IMR-90 (cell line): Measurements from ENCODE around the gene PSMD12. TPM values are rescaled to one million over a fixed set of nuclear protein-coding genes. Genes with fewer than 3 reads are reported as not detected.

Experiments used
- ATAC-seq: fragments of 200-7000 bp; cut with Tn5 transposase; 2 replicates; pipeline ENCODE4 v1.9.1; 2020; ENCODE audit warnings: low read depth, mild to moderate bottlenecking, moderate library complexity
- BruUV-seq: library from RNA; stranded (reverse); fragments of 400-500 nt; replicated peaks from 2 replicates; lab custom pipeline; 2021; lab: Mats Ljungman, UMichigan
- CTCF ChIA-PET: fragments of 300-600 bp; formaldehyde crosslinking; extraction: SDS; loops from one replicate; lab custom pipeline; 2021; ENCODE audit warnings: antibody characterized with exemption; lab: Yijun Ruan, JAX
- POLR2A ChIA-PET: fragments of 300-600 bp; sonication (Branson Sonifier 250); formaldehyde crosslinking; loops from one replicate; lab custom pipeline; 2022; ENCODE audit warnings: antibody characterized with exemption; ENCODE audit not compliant: unreplicated experiment; lab: Charles Lee
- DNase-seq: peaks from one replicate; pipeline ENCODE4 v3.0.0; 2013
- H2AFZ ChIP-seq: replicated peaks from 2 replicates; pipeline ENCODE3; 2013; ENCODE audit warnings: low read length, mild to moderate bottlenecking; ENCODE audit not compliant: poor library complexity
- H2AK5ac ChIP-seq: 2 replicates; pipeline ENCODE4 v1.6.1; 2013; ENCODE audit warnings: low read depth, low read length, inconsistent platforms
- H2AK9ac ChIP-seq: replicated peaks from 2 replicates; pipeline ENCODE3; 2013; ENCODE audit warnings: mild to moderate bottlenecking, low read depth, low read length, moderate library complexity; ENCODE audit not compliant: poor library complexity
- H2BK120ac ChIP-seq: 2 replicates; pipeline ENCODE4 v1.6.1; 2013; ENCODE audit warnings: low read depth, low read length, inconsistent platforms
- H2BK15ac ChIP-seq: 3 replicates; pipeline ENCODE4 v1.6.1; 2013; ENCODE audit warnings: low read depth, low read length, inconsistent platforms
- H2BK20ac ChIP-seq: 2 replicates; pipeline ENCODE4 v1.6.1; 2013; ENCODE audit warnings: low read depth, mild to moderate bottlenecking, inconsistent platforms, low read length, moderate library complexity
- H2BK5ac ChIP-seq: 2 replicates; pipeline ENCODE4 v1.6.1; 2013; ENCODE audit warnings: mild to moderate bottlenecking, low read depth, low read length, inconsistent platforms; ENCODE audit not compliant: poor library complexity, severe bottlenecking
- H3K14ac ChIP-seq: replicated peaks from 2 replicates; pipeline ENCODE4 v1.6.1; 2013; ENCODE audit warnings: low read depth, low read length, inconsistent platforms
- H3K18ac ChIP-seq: 2 replicates; pipeline ENCODE4 v1.6.1; 2013; ENCODE audit warnings: low read depth, low read length, control low read depth
- H3K23ac ChIP-seq: 2 replicates; pipeline ENCODE4 v1.6.1; 2013; ENCODE audit warnings: low read depth, low read length, inconsistent platforms
- H3K27ac ChIP-seq: 2 replicates; pipeline ENCODE4 v1.5.1; 2013; ENCODE audit warnings: mild to moderate bottlenecking, control low read depth, low read length; ENCODE audit not compliant: insufficient read depth
- H3K27me3 ChIP-seq: 2 replicates; pipeline ENCODE4 v1.6.1; 2013; ENCODE audit warnings: low read length; ENCODE audit not compliant: control insufficient read depth, insufficient read depth
- H3K36me3 ChIP-seq: 2 replicates; pipeline ENCODE4 v1.6.1; 2013; ENCODE audit warnings: low read length, mixed read lengths; ENCODE audit not compliant: control insufficient read depth, insufficient read depth
- H3K4ac ChIP-seq: 2 replicates; pipeline ENCODE4 v1.6.1; 2013; ENCODE audit warnings: low read depth, low read length, inconsistent platforms
- H3K4me1 ChIP-seq: 2 replicates; pipeline ENCODE4 v1.6.1; 2013; ENCODE audit warnings: low read length, mixed read lengths; ENCODE audit not compliant: control insufficient read depth, insufficient read depth
- H3K4me2 ChIP-seq: 2 replicates; pipeline ENCODE4 v1.6.1; 2013; ENCODE audit warnings: low read depth, mild to moderate bottlenecking, control low read depth, low read length, moderate library complexity
- H3K4me3 ChIP-seq: 2 replicates; pipeline ENCODE4 v1.5.1; 2013; ENCODE audit warnings: low read depth, mild to moderate bottlenecking, control low read depth, low read length, moderate library complexity; ENCODE audit not compliant: insufficient read depth
- H3K56ac ChIP-seq: 2 replicates; pipeline ENCODE4 v1.6.1; 2013; ENCODE audit warnings: low read length, inconsistent platforms; ENCODE audit not compliant: insufficient read depth; ENCODE audit errors: extremely low read depth
- H3K79me1 ChIP-seq, 2 experiments: 2 replicates each; pipeline ENCODE4 v1.6.1; 2013; ENCODE audit warnings: low read length in 2 of 2, inconsistent platforms in 1 of 2, low read depth in 1 of 2
- H3K9ac ChIP-seq: 2 replicates; pipeline ENCODE4 v1.6.1; 2013; ENCODE audit warnings: low read depth, low read length, control low read depth
- H3K9me1 ChIP-seq: 2 replicates; pipeline ENCODE4 v1.6.1; 2013; ENCODE audit warnings: low read length, inconsistent platforms; ENCODE audit not compliant: insufficient read depth
- H3K9me3 ChIP-seq: 2 replicates; pipeline ENCODE4 v1.6.1; 2013; ENCODE audit warnings: low read length; ENCODE audit not compliant: control insufficient read depth, insufficient read depth
- H4K20me1 ChIP-seq: 2 replicates; pipeline ENCODE4 v1.6.1; 2013; ENCODE audit warnings: low read length, inconsistent platforms; ENCODE audit not compliant: insufficient read depth
- H4K5ac ChIP-seq: 2 replicates; pipeline ENCODE4 v1.6.1; 2013; ENCODE audit warnings: mild to moderate bottlenecking, low read depth, low read length, control low read depth
- H4K8ac ChIP-seq, 2 experiments: 2 replicates each; pipeline ENCODE4 v1.6.1; 2013; ENCODE audit warnings: low read depth in 2 of 2, low read length in 2 of 2, control low read depth in 1 of 2, inconsistent platforms in 1 of 2
- H4K91ac ChIP-seq: 2 replicates; pipeline ENCODE4 v1.6.1; 2013; ENCODE audit warnings: low read depth, low read length, inconsistent platforms; ENCODE audit not compliant: insufficient read depth
- MAZ ChIP-seq: IDR thresholded peaks from 2 replicates; pipeline ENCODE4 v1.6.1; 2012; ENCODE audit warnings: low read depth, mild to moderate bottlenecking, low read length, improper control_type of control experiment, moderate library complexity, borderline replicate concordance
- WGBS, 2 experiments: methylation state at CpG; one replicate each; pipeline versions ENCODE4 v1.1.5 to v1.1.7; 2013; ENCODE audit warnings: missing lambda C conversion rate in 2 of 2; ENCODE audit not compliant: insufficient read length in 1 of 2; ENCODE audit errors: extremely low coverage in 2 of 2; 5-methylcytosine and 5-hydroxymethylcytosine counted together
- dilution Hi-C: fragments of 300-500 bp; cut with HindIII; formaldehyde crosslinking; loops from one replicate; pipeline ENCODE4 v1.14.3; 2018; ENCODE audit warnings: low sequenced_read_pairs; ENCODE audit not compliant: unreplicated experiment
- in situ Hi-C: fragments of 300-500 bp; cut with MboI; formaldehyde crosslinking; loops from 3 replicates; pipeline ENCODE4 v1.14.3; 2019; ENCODE audit warnings: low sequenced_read_pairs, inconsistent platforms, mixed read lengths
- intact Hi-C: fragments of 100-400 bp; cut with micrococcal nuclease; formaldehyde crosslinking; loops from 2 replicates; pipeline ENCODE4 v1.10.0; 2022
- polyA plus RNA-seq, 3 experiments: library from polyadenylated mRNA; depleted of rRNA; stranded (reverse); fragments of >200 nt; gene quantifications; 2 replicates each; pipeline ENCODE4 v1.2.3, GENCODE V29; 2012; ENCODE audit warnings: low replicate concordance in 1 of 3
- total RNA-seq: library from RNA; depleted of rRNA; stranded (reverse); fragments of >200 nt; gene quantifications from 2 replicates; pipeline ENCODE4 v1.2.3, GENCODE V29; 2012

PSMD12 gene
- total and polyA plus RNA-seq, 2 of the 4 experiments (the other 2 are of a cell fraction): 17.9 to 39.7 TPM

- Histone ChIP-seq H3K18ac (no peak overlapping the region), H4K8ac (no peak overlapping the region), H3K14ac (no peak overlapping the region), H2BK5ac (no peak overlapping the region), H3K4ac (no peak overlapping the region), H3K9ac (no peak overlapping the region), H3K4me2 (no peak overlapping the region), H3K56ac (no peak overlapping the region), H3K4me1 (no peaks in the 10 kb centered on the region), H4K91ac (no peak overlapping the region), H3K27ac (no peak overlapping the region), H3K36me3 (no peaks in the 10 kb centered on the region), H2BK20ac (no peak overlapping the region), H3K79me1 (no peaks in the 10 kb centered on the region), H2AFZ (no peak overlapping the region), H3K27me3 (no peaks in the 10 kb centered on the region; the same call in 1 of the 2 replicates), H3K23ac (no peak overlapping the region), H3K4me3 (no peak overlapping the region), H2AK5ac (no peak overlapping the region), H2BK120ac (no peak overlapping the region), H3K9me1 (no peaks in the 10 kb centered on the region), H2AK9ac (no peak overlapping the region), H4K20me1 (no peaks in the 10 kb centered on the region), H4K5ac (no peak overlapping the region), H2BK15ac (no peak overlapping the region), H3K9me3 (no peaks in the 10 kb centered on the region)
- ChIA-PET POLR2A (no interaction called here), CTCF (interaction anchor here (0.5 kb wide), 1 partner anchor 131 kb away, joined by 5 read pairs; no protein-coding TSS in a partner anchor)
- in situ Hi-C loops (no loop called here), intact Hi-C loops (no loop called here), dilution Hi-C loops (no loop called here)
- BruUV-seq: no TSS peak
- no peak for TF ChIP-seq MAZ
- ATAC-seq: no peak
- DNase-seq: no peak
- 92% methylated on average over 2 of the region's 5 CpGs; no CpG with 5 or more reads in 1 of the 2 experiments for WGBS, 2 experiments
These were observed 49.6 kb downstream of the PSMD12 start for GRCh38 chr17:67316781-67317180.
